Lower lobe of right lung (tissue), 2 donors: Measurements from ENCODE around the gene IQCH. TPM values are rescaled to one million over a fixed set of nuclear protein-coding genes. Genes with fewer than 3 reads are reported as not detected.
"Not testable (repeated sequence)": the region's sequence is repeated elsewhere in the genome, so short reads cannot be mapped to it uniquely, and the experiment has no call there.

Experiments used
- ATAC-seq, 2 donors: fragments of 200-7000 bp; cut with Tn5 transposase; one replicate each; pipeline ENCODE4 v1.9.1; 2020 to 2022; ENCODE audit warnings: mild to moderate bottlenecking in 2 of 2, moderate library complexity in 2 of 2
- DNase-seq: peaks from one replicate; pipeline ENCODE4 v3.0.0-alpha.2; 2020
- H3K27ac ChIP-seq: fragments of 200-600 bp; one replicate; pipeline ENCODE4 v1.8.0; 2022
- H3K27me3 ChIP-seq: fragments of 200-600 bp; one replicate; pipeline ENCODE4 v1.8.0; 2022; ENCODE audit warnings: low read depth
- H3K36me3 ChIP-seq: fragments of 200-600 bp; one replicate; pipeline ENCODE4 v1.8.0; 2022; ENCODE audit warnings: mild to moderate bottlenecking
- H3K4me1 ChIP-seq: fragments of 200-600 bp; one replicate; pipeline ENCODE4 v1.8.0; 2022
- H3K4me3 ChIP-seq: fragments of 200-600 bp; one replicate; pipeline ENCODE4 v1.8.0; 2022; ENCODE audit warnings: mild to moderate bottlenecking
- H3K9me3 ChIP-seq: fragments of 200-600 bp; one replicate; pipeline ENCODE4 v1.8.0; 2022
- intact Hi-C: fragments of 100-400 bp; cut with DNase I; formaldehyde crosslinking; loops from one replicate; pipeline ENCODE4 v1.11.0; 2022
- total RNA-seq: library from RNA; stranded (reverse); fragmentation: NEBNext Ultra II Directional; extraction: Animal tissue kit (Norgen Biotek cat#: 25700); gene quantifications from one replicate; pipeline ENCODE4 v1.2.1, GENCODE V29; 2021
- TF ChIP-seq, protein P1 (sequence below): fragments of 200-600 bp; IDR thresholded peaks from one replicate; pipeline ENCODE4 v1.8.0; 2022; ENCODE audit warnings: antibody characterized with exemption, mild to moderate bottlenecking
- donor health status: DM: no; HTN: yes; CAD: no; lungs with severe emphysema.

Gene IQCH
- total RNA-seq, 1 donor from 2014 or later: 2.3 TPM

DNA sequence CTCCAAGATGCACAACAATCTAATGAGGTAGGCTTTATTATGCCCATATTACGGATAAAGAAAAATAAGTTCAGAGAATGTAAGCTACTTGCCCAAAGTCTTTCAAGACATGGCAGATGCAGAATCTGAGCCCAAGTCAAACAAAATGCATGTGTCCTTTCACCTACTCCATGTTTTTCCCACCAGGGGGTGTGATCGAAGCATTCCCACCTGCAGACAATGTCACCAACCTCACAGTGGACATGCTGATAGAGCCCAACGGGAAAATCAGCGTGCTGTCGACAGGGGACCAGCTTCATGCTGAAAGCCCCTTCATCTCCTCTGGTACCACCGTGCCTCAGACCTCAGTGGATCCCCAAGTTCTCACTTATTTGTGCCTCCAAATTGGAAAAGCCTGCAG lies 166.5 kb downstream of the IQCH start:
- DNase-seq (no peak), ATAC-seq (no peak)
- Histone ChIP-seq H3K9me3 (no peaks in the 10 kb centered on the region), H3K4me3 (no peak overlapping the region), H3K27me3 (no peaks in the 10 kb centered on the region), H3K36me3 (no peaks in the 10 kb centered on the region), H3K27ac (no peak overlapping the region), H3K4me1 (no peaks in the 10 kb centered on the region)
- intact Hi-C loops: no loop called here
- TF ChIP-seq, protein P1, sequence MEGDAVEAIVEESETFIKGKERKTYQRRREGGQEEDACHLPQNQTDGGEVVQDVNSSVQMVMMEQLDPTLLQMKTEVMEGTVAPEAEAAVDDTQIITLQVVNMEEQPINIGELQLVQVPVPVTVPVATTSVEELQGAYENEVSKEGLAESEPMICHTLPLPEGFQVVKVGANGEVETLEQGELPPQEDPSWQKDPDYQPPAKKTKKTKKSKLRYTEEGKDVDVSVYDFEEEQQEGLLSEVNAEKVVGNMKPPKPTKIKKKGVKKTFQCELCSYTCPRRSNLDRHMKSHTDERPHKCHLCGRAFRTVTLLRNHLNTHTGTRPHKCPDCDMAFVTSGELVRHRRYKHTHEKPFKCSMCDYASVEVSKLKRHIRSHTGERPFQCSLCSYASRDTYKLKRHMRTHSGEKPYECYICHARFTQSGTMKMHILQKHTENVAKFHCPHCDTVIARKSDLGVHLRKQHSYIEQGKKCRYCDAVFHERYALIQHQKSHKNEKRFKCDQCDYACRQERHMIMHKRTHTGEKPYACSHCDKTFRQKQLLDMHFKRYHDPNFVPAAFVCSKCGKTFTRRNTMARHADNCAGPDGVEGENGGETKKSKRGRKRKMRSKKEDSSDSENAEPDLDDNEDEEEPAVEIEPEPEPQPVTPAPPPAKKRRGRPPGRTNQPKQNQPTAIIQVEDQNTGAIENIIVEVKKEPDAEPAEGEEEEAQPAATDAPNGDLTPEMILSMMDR: no peak

DNA sequence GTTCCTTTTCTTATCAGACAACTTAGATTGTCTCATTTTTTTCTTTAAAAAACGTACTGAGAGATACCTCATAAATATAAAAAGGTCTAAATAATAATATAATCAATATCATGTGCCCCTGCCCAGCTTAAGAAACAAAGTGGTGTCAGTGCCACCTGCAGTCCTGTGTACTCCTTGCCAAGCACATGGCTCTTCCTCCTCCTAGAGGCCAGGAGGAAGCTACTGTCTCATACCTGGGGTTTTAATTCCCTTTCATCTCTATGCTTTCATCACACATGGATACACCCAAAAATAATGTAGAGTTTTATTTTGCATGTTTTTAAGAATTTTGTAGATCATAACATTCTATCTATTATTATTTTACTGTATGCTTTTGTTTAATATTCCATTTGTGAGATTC lies 167.7 kb downstream of the IQCH start:
- Histone ChIP-seq H3K27me3 (no peaks in the 10 kb centered on the region), H3K9me3 (no peaks in the 10 kb centered on the region), H3K4me1 (no peaks in the 10 kb centered on the region), H3K4me3 (no peak overlapping the region), H3K36me3 (no peaks in the 10 kb centered on the region), H3K27ac (no peak overlapping the region)
- ATAC-seq (no peak), DNase-seq (no peak)
- intact Hi-C loops: no loop called here
- TF ChIP-seq, protein P1: no peak

DNA sequence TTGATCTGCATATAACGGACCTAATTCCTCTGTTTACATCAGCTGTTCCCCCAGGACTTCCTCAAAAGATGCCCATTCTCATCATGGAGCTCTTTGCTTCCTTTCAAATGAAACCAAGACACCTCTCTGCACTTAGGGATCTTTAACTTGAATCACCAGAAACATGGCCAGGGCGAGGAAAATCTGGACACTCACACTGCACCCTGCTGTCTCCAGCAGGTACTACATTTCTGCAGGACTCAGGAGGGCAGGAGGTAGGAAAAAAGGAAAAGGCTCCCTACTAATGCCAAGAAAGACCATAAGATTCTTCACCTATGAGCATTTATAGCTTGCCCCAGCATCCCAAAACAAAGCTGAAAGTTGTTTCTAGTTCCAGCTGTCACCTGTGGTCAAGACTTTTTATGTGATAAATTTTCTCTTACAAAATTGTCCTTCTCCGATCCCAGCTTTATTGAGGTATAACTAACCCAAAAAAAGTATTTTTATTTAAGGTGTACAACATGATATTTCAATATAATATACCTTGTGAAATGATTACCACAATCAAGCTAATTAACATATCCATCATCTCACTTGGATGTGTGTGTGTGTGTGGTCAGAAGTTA lies 179.0 kb downstream of the IQCH start:
- no peaks in the 10 kb centered on the region for H3K36me3 ChIP-seq
- intact Hi-C loops: no loop called here
- no peak overlapping the region for H3K27ac ChIP-seq
- H3K27me3 ChIP-seq: no peaks in the 10 kb centered on the region
- DNase-seq: no peak
- H3K9me3 ChIP-seq: no peaks in the 10 kb centered on the region
- no peaks in the 10 kb centered on the region for H3K4me1 ChIP-seq
- ATAC-seq: peak; percentile 72 to 77
- H3K4me3 ChIP-seq: no peak overlapping the region
- TF ChIP-seq, protein P1: peak; percentile 79

DNA sequence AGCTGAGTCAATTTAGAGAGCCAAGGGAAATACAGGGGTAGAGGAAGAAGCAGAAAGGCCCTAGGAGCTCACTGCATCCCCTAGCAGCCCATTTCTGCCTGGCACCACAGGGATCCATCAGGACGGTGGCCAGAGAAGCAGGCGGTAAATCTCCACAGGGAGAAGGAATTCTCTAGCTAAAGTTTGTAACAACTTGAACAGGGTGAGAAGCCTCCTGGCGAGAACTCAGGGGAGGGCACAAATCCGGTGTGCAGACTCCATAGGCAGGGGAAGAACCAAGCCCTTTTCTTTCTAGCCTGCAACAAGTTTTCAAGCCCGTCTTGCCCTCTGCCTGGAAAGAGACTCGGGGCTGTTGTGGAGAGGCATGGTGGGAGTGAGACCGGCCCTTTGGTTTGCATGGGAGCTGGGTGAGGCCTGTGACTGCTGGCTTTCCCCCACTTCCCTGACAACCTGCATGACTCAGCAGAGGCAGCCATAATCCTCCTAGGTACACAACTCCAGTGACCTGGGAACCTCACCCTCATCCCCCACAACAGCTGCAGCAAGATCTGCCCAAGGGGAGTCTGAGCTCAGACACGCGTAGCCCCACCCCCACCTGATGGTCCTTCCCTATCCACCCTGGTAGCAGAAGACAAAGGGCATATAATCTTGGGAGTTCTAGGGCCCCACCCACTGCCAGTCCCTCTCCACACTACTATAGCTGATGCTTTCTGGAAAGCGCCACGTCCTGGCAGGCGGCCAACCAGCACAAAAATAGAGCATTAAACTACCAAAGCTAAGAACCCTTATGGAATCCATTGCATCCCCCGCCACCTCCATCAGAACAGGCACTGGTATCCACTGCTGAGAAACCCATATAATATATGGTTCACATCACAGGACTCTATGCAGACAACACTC lies 182.0 kb downstream of the IQCH start:
- H3K27me3 ChIP-seq, H3K27ac ChIP-seq, ATAC-seq, H3K36me3 ChIP-seq, DNase-seq, H3K4me3 ChIP-seq, H3K9me3 ChIP-seq, H3K4me1 ChIP-seq, intact Hi-C loops: not testable (repeated sequence)

DNA sequence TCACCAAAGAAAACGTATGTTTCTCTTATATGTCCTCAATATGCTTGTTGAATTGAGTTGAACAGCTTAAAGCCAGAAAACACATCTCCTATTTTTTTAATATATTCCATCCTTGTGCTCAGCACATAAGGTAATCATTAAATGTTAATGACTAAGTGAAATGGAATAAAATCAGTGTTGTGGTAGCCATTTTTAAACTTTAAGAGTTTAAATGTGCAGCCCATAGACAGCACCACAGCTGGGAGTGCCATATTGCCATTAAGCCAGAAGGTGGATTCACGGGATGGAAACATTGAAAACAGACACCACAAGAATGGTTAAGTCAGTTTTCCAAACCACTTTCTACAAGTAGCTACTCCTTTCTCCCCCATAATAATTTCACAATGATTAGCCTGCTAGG lies 189.5 kb downstream of the IQCH start:
- Histone ChIP-seq H3K4me3 (no peak overlapping the region), H3K36me3 (no peaks in the 10 kb centered on the region), H3K27ac (no peak overlapping the region), H3K27me3 (no peaks in the 10 kb centered on the region), H3K9me3 (no peaks in the 10 kb centered on the region), H3K4me1 (no peaks in the 10 kb centered on the region)
- intact Hi-C loops: no loop called here
- TF ChIP-seq, protein P1: no peak
- no peak for ATAC-seq
- no peak for DNase-seq

DNA sequence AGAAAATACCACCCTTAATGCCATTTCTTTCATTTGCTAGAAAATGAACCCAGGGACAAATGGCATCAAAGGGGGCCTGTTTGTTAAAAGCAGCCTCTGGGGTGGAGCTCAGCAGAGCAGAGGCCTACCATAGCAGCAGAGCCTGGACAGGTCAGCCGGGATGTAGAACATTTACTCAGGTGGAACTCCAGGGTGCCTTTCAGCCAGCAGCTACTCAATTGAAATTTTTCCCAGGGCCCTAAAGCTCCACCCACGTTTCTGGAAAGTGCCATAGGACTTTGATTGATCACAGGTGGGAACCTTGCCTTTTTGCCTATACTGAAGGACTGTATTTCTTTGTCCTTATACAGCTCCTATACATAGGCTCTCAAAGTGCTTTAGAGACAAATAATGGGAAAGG lies 191.9 kb downstream of the IQCH start:
- H3K27me3 ChIP-seq: no peaks in the 10 kb centered on the region
- intact Hi-C loops: no loop called here
- ATAC-seq (no peak), DNase-seq (no peak)
- no peaks in the 10 kb centered on the region for H3K9me3 ChIP-seq
- no peak overlapping the region for H3K27ac ChIP-seq
- TF ChIP-seq, protein P1: no peak
- no peaks in the 10 kb centered on the region for H3K4me1 ChIP-seq
- H3K4me3 ChIP-seq: no peak overlapping the region
- no peaks in the 10 kb centered on the region for H3K36me3 ChIP-seq

- H3K4me3 ChIP-seq, H3K36me3 ChIP-seq, intact Hi-C loops, DNase-seq, H3K27ac ChIP-seq, H3K9me3 ChIP-seq, H3K4me1 ChIP-seq, H3K27me3 ChIP-seq, ATAC-seq: not testable (repeated sequence)
Observed at GRCh38 chr15:67448372-67448771, 193.8 kb downstream of the IQCH start.

- intact Hi-C loops, H3K27me3 ChIP-seq, ATAC-seq, H3K4me1 ChIP-seq, DNase-seq, H3K27ac ChIP-seq, H3K4me3 ChIP-seq, H3K9me3 ChIP-seq, H3K36me3 ChIP-seq: not testable (repeated sequence)
Observed at GRCh38 chr15:67453703-67454102, 199.1 kb downstream of the IQCH start.
